Coronary artery (tissue), 2 donors: Measurements from ENCODE around the gene PHLPP1.

Experiments used
- DNase-seq: peaks from one replicate; pipeline ENCODE4 v3.0.0-alpha.2; 2017; ENCODE audit warnings: low spot score
- H3K27ac ChIP-seq, 2 donors: fragments of 200-600 bp; sonication (generic); one replicate each; pipeline ENCODE4 v1.5.1; 2016 to 2019
- H3K4me3 ChIP-seq: fragments of 200-600 bp; sonication (generic); 2 replicates; pipeline ENCODE4 v1.5.1; 2016; ENCODE audit warnings: mild to moderate bottlenecking, moderate library complexity
- CTCF ChIP-seq: fragments of 200-600 bp; sonication (generic); IDR thresholded peaks from one replicate; pipeline ENCODE4 v1.5.1; 2019; ENCODE audit warnings: antibody characterized with exemption

Gene PHLPP1

GRCh38 chr18:62897153-62897552 is 181.8 kb downstream of the PHLPP1 start:
- TF ChIP-seq CTCF = no peak
- no peak overlapping the region for H3K27ac ChIP-seq
- no peak overlapping the region for H3K4me3 ChIP-seq
- no peak for DNase-seq

GRCh38 chr18:62898359-62898758 is 183.0 kb downstream of the PHLPP1 start:
- Histone ChIP-seq H3K4me3 (no peak overlapping the region), H3K27ac (no peak overlapping the region)
- DNase-seq = no peak
- no peak for TF ChIP-seq CTCF

GRCh38 chr18:62899534-62899933 is 184.2 kb downstream of the PHLPP1 start:
- Histone ChIP-seq H3K27ac (no peak overlapping the region), H3K4me3 (no peak overlapping the region)
- no peak for DNase-seq
- TF ChIP-seq CTCF = no peak

GRCh38 chr18:62900132-62900883 is 185.0 kb downstream of the PHLPP1 start:
- H3K27ac ChIP-seq = no peak overlapping the region
- H3K4me3 ChIP-seq = no peak overlapping the region
- no peak for TF ChIP-seq CTCF
- no peak for DNase-seq

- Histone ChIP-seq H3K27ac (no peak overlapping the region), H3K4me3 (no peak overlapping the region)
- TF ChIP-seq CTCF = no peak
- DNase-seq = no peak
These were observed 187.4 kb downstream of the PHLPP1 start for GRCh38 chr18:62902776-62903175.

- no peak overlapping the region for H3K4me3 ChIP-seq
- no peak overlapping the region for H3K27ac ChIP-seq
- no peak for DNase-seq
- no peak for TF ChIP-seq CTCF
These were observed 189.3 kb downstream of the PHLPP1 start for GRCh38 chr18:62904396-62905285.
